ENCODE measurements around the gene PPP2R2D.

The PPP2R2D gene

DNA sequence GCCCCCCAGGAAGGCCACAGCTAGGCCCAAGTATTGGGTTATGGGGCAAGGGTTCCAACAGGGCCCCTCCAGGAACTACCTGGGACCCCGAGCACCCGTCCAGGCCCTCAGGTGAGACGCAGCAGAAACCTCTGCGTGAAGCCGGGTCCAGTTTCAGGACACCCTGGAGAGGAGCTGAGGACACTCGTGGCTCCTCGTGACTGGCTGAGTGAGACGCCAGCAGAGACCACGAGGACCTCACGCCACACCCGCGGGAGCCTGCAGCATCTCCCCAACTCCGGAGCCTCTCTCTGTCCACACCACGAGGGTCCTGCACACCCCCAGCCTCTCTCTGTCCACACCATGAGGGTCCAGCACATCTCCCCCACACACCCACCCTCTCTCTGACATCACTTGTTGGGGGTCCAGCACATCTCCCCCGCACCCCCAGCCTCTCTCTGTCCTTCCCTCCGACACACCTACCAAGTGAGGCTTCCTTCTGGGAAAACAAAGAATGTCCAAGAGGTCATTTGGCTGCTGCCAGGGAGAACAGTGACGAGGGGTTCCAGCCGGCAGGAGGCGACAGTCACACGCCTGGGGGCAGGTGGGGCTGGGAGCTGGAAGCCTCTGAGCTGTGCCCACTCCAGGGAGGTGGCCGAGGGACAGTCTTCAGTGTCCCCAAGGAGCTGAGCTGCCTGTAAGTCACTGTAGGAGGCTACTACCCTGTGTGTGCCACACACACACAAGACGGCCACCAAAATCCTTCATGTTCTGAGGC, 46.1 kb upstream of the PPP2R2D start:
- TF ChIP-seq CREB5 (CRISPR knock-in tag; IDR thresholded peaks at IDR 0.05; ENCODE audit: low read depth) (no peak), ZNF8 (CRISPR knock-in tag; IDR thresholded peaks at IDR 0.05) (no peak), PPARA (CRISPR knock-in tag; IDR thresholded peaks at IDR 0.05; ENCODE audit: borderline replicate concordance) (no peak), ZNF70 (CRISPR knock-in tag; IDR thresholded peaks at IDR 0.05) (no peak), ARNTL (CRISPR knock-in tag; IDR thresholded peaks at IDR 0.05; ENCODE audit: borderline replicate concordance, low read depth) (no peak), ISL1 (CRISPR knock-in tag; IDR thresholded peaks at IDR 0.05) (no peak), ZC3H10 (CRISPR knock-in tag; IDR thresholded peaks at IDR 0.05) (no peak), CSDC2 (CRISPR knock-in tag; IDR thresholded peaks at IDR 0.05) (no peak), TCF4 (CRISPR knock-in tag; IDR thresholded peaks at IDR 0.05; ENCODE audit: borderline replicate concordance) (no peak), BACH2 (CRISPR knock-in tag; IDR thresholded peaks at IDR 0.05; ENCODE audit: borderline replicate concordance) (no peak), OSR1 (CRISPR knock-in tag; IDR thresholded peaks at IDR 0.05) (no peak), GLIS3 (CRISPR knock-in tag; IDR thresholded peaks at IDR 0.05) (no peak), ZFP3 (CRISPR knock-in tag; IDR thresholded peaks at IDR 0.05) (no peak), PATZ1 (CRISPR knock-in tag; IDR thresholded peaks at IDR 0.05; ENCODE audit: borderline replicate concordance) (no peak), RARB (CRISPR knock-in tag; IDR thresholded peaks at IDR 0.05) (no peak), ESRRG (CRISPR knock-in tag; IDR thresholded peaks at IDR 0.05) (no peak)
- TF ChIP-seq, protein P1, sequence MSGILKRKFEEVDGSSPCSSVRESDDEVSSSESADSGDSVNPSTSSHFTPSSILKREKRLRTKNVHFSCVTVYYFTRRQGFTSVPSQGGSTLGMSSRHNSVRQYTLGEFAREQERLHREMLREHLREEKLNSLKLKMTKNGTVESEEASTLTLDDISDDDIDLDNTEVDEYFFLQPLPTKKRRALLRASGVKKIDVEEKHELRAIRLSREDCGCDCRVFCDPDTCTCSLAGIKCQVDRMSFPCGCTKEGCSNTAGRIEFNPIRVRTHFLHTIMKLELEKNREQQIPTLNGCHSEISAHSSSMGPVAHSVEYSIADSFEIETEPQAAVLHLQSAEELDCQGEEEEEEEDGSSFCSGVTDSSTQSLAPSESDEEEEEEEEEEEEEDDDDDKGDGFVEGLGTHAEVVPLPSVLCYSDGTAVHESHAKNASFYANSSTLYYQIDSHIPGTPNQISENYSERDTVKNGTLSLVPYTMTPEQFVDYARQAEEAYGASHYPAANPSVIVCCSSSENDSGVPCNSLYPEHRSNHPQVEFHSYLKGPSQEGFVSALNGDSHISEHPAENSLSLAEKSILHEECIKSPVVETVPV (CRISPR knock-in tag; IDR thresholded peaks at IDR 0.05), result no peak
- ATAC-seq, result no peak

DNA sequence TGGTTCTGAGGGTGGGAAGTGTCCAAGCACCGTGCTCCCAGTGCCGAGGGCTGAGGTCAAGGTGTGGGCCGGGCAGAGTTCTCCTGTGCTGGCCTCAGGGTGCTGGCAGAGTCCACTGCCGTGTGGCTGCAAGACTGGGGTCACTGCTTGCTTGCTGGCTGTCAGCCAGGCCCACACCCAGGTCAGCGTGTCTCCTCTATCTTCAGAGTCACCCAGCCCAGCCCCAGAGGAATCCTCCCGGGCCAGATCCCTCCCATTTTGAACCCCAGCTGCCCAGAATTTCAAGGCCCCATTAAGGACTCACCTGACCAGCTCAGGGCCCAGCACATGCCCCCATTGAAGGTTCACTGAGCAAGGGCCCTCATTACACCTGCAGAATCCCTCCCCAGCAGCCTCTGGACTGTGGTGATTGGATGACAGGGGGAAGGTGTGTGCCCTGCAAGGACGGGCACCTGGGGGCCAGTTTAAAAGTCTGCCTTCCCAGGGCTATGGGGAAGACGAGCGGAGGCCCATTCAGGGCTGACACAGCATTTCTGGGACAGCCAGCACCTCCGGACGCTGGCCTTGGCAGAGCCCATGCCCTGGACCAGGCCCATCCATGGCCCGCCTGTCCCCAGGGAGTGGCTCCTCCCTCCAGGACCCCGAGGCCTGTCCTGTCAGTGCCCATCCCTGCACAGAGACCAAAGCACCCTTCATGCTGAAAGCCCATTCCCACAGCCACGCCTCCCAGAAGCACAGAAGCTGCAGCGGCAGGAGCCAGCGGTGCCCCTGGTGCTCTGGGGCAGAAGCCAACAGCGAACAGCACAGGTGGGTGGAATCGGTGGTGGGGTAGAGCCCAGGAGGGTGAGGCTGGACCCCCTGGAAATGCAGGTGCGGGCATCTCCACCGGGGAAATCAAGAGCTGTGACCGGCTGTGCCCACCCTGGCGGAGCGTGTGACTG, 45.1 kb upstream of the PPP2R2D start:
- TF ChIP-seq PATZ1 (CRISPR knock-in tag; IDR thresholded peaks at IDR 0.05; ENCODE audit: borderline replicate concordance) (no peak), RARB (CRISPR knock-in tag; IDR thresholded peaks at IDR 0.05) (no peak), CREB5 (CRISPR knock-in tag; IDR thresholded peaks at IDR 0.05; ENCODE audit: low read depth) (no peak), ZNF8 (CRISPR knock-in tag; IDR thresholded peaks at IDR 0.05) (no peak), ISL1 (CRISPR knock-in tag; IDR thresholded peaks at IDR 0.05) (no peak), ZC3H10 (CRISPR knock-in tag; IDR thresholded peaks at IDR 0.05) (no peak), ZFP3 (CRISPR knock-in tag; IDR thresholded peaks at IDR 0.05) (no peak), SNAI2 (CRISPR knock-in tag; IDR thresholded peaks at IDR 0.05) (no peak), BACH2 (CRISPR knock-in tag; IDR thresholded peaks at IDR 0.05; ENCODE audit: borderline replicate concordance) (no peak), ZNF70 (CRISPR knock-in tag; IDR thresholded peaks at IDR 0.05) (no peak), TCF4 (CRISPR knock-in tag; IDR thresholded peaks at IDR 0.05; ENCODE audit: borderline replicate concordance) (no peak), ZNF565 (CRISPR knock-in tag; conservative IDR thresholded peaks at IDR 0.05; ENCODE audit: low read depth) (no peak), CSDC2 (CRISPR knock-in tag; IDR thresholded peaks at IDR 0.05) (no peak), GLIS3 (CRISPR knock-in tag; IDR thresholded peaks at IDR 0.05) (no peak), TOX (CRISPR knock-in tag; IDR thresholded peaks at IDR 0.05; ENCODE audit: borderline replicate concordance) (no peak), PPARA (CRISPR knock-in tag; IDR thresholded peaks at IDR 0.05; ENCODE audit: borderline replicate concordance) (no peak)
- TF ChIP-seq, protein P2, sequence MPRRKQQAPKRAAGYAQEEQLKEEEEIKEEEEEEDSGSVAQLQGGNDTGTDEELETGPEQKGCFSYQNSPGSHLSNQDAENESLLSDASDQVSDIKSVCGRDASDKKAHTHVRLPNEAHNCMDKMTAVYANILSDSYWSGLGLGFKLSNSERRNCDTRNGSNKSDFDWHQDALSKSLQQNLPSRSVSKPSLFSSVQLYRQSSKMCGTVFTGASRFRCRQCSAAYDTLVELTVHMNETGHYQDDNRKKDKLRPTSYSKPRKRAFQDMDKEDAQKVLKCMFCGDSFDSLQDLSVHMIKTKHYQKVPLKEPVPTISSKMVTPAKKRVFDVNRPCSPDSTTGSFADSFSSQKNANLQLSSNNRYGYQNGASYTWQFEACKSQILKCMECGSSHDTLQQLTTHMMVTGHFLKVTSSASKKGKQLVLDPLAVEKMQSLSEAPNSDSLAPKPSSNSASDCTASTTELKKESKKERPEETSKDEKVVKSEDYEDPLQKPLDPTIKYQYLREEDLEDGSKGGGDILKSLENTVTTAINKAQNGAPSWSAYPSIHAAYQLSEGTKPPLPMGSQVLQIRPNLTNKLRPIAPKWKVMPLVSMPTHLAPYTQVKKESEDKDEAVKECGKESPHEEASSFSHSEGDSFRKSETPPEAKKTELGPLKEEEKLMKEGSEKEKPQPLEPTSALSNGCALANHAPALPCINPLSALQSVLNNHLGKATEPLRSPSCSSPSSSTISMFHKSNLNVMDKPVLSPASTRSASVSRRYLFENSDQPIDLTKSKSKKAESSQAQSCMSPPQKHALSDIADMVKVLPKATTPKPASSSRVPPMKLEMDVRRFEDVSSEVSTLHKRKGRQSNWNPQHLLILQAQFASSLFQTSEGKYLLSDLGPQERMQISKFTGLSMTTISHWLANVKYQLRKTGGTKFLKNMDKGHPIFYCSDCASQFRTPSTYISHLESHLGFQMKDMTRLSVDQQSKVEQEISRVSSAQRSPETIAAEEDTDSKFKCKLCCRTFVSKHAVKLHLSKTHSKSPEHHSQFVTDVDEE (CRISPR knock-in tag; IDR thresholded peaks at IDR 0.05), result no peak
- TF ChIP-seq, protein P1 (CRISPR knock-in tag; IDR thresholded peaks at IDR 0.05), result no peak
- ATAC-seq, result no peak

Data from SK-N-SH treated with all-trans-retinoic acid at 6 μM for 48 hours (cell line).